HCT116 (cell line): ENCODE results near the gene SLC43A3. TPM values are rescaled to one million over a fixed set of nuclear protein-coding genes. Genes with fewer than 3 reads are reported as not detected.

ENCODE experiments used
- ATAC-seq: fragments of 200-7000 bp; cut with Tn5 transposase; 2 replicates; pipeline ENCODE4 v1.9.1; 2020; ENCODE audit warnings: mild to moderate bottlenecking, moderate library complexity
- BruUV-seq: library from RNA; stranded (reverse); fragments of 400-500 nt; replicated peaks from 2 replicates; lab custom pipeline; 2021; lab: Mats Ljungman, UMichigan
- CTCF ChIA-PET: fragments of 300-600 bp; sonication (Branson Sonifier 250); formaldehyde crosslinking; loops from one replicate; lab custom pipeline; 2021; ENCODE audit warnings: antibody characterized with exemption; lab: Charles Lee
- POLR2A ChIA-PET: fragments of 300-600, 350-600 bp; sonication (Branson Sonifier 250); formaldehyde crosslinking; loops from one replicate; lab custom pipeline; 2021; ENCODE audit warnings: antibody characterized with exemption; lab: Charles Lee
- RAD21 ChIA-PET, 2 experiments: fragments of 300-600 bp; sonication (Branson Sonifier 250); formaldehyde crosslinking; loops; one replicate each; lab custom pipeline; 2023; ENCODE audit warnings: low total read pairs in 2 of 2; ENCODE audit not compliant: uncharacterized antibody in 2 of 2, unreplicated experiment in 2 of 2, low non-redundant PET in 1 of 2; lab: Charles Lee
- DNase-seq: peaks from one replicate; pipeline ENCODE4 v3.0.0-alpha.2; 2010; ENCODE audit warnings: low read depth, low spot score
- H2AFZ ChIP-seq: fragments of 200-600 bp; shearing (Covaris generic), sonication (generic); 2 replicates; pipeline ENCODE4 v1.6.1; 2017; ENCODE audit warnings: low read depth, mixed run types, mixed read lengths, antibody characterized with exemption, low read length; ENCODE audit not compliant: poor library complexity, severe bottlenecking
- H3K27ac ChIP-seq: 2 replicates; pipeline ENCODE4 v1.5.1; 2012; ENCODE audit warnings: low read depth, low read length
- H3K27me3 ChIP-seq: fragments of 200-600 bp; sonication (generic); 2 replicates; pipeline ENCODE4 v1.6.1; 2016; ENCODE audit warnings: mixed run types, low read length, mixed read lengths; ENCODE audit not compliant: insufficient read depth
- H3K36me3 ChIP-seq, 2 experiments: fragments of 200-500 bp in 1 of 2; fragments of 200-600 bp in 1 of 2; sonication (Bioruptor generic) in 1 of 2; sonication (generic) in 1 of 2; 2 replicates each; pipeline versions ENCODE4 v1.5.1 to v1.6.1; 2014 to 2016; ENCODE audit warnings: low read length in 2 of 2, inconsistent platforms in 1 of 2, mixed read lengths in 1 of 2, mixed run types in 1 of 2; ENCODE audit not compliant: insufficient read depth in 2 of 2, control insufficient read depth in 1 of 2
- H3K4me1 ChIP-seq, 2 experiments: fragments of 200-600 bp in 1 of 2; sonication (generic) in 1 of 2; 2 replicates each; pipeline versions ENCODE4 v1.5.1 to v1.6.1; 2012 to 2017; ENCODE audit warnings: low read length in 2 of 2, inconsistent platforms in 1 of 2, mild to moderate bottlenecking in 1 of 2, mixed read lengths in 1 of 2, mixed run types in 1 of 2, moderate library complexity in 1 of 2; ENCODE audit not compliant: insufficient read depth in 2 of 2, control insufficient read depth in 1 of 2
- H3K4me2 ChIP-seq: fragments of 200-600 bp; sonication (generic); 2 replicates; pipeline ENCODE4 v1.6.1; 2017; ENCODE audit warnings: mixed run types, low read length, mixed read lengths
- H3K4me3 ChIP-seq, 2 experiments: fragments of 200-600 bp in 1 of 2; sonication (generic) in 1 of 2; replicated peaks in 1 of 2; 2 replicates each; pipeline ENCODE4 v1.5.1; 2011 to 2016; ENCODE audit warnings: low read length in 2 of 2, control low read depth in 1 of 2, low read depth in 1 of 2, mild to moderate bottlenecking in 1 of 2, mixed read lengths in 1 of 2, mixed run types in 1 of 2
- H3K79me2 ChIP-seq: fragments of 200-600 bp; sonication (generic); 2 replicates; pipeline ENCODE4 v1.6.1; 2017; ENCODE audit warnings: mild to moderate bottlenecking, mixed run types, low read length, moderate library complexity, mixed read lengths; ENCODE audit not compliant: insufficient read depth
- H3K9ac ChIP-seq: fragments of 200-600 bp; sonication (generic); 2 replicates; pipeline ENCODE4 v1.6.1; 2016; ENCODE audit warnings: low read length, mixed read lengths
- H3K9me2 ChIP-seq: fragments of 200-600 bp; sonication (generic), shearing (Covaris generic); 2 replicates; pipeline ENCODE4 v1.6.1; 2017; ENCODE audit warnings: mixed run types, mild to moderate bottlenecking, moderate library complexity; ENCODE audit not compliant: insufficient read depth
- H3K9me3 ChIP-seq, 2 experiments: fragments of 200-500 bp in 1 of 2; fragments of 200-600 bp in 1 of 2; sonication (Bioruptor generic) in 1 of 2; sonication (generic) in 1 of 2; 2 replicates each; pipeline ENCODE4 v1.6.1; 2014 to 2017; ENCODE audit warnings: low read length in 2 of 2, mixed read lengths in 2 of 2, inconsistent platforms in 1 of 2, low read depth in 1 of 2, mild to moderate bottlenecking in 1 of 2, mixed run types in 1 of 2, moderate library complexity in 1 of 2; ENCODE audit not compliant: control insufficient read depth in 1 of 2, insufficient read depth in 1 of 2
- H4K20me1 ChIP-seq: fragments of 200-600 bp; sonication (generic), shearing (Covaris generic); 2 replicates; pipeline ENCODE4 v1.6.1; 2017; ENCODE audit warnings: mixed run types, mild to moderate bottlenecking, moderate library complexity; ENCODE audit not compliant: insufficient read depth
- CBX3 ChIP-seq: IDR thresholded peaks from 2 replicates; pipeline ENCODE4 v1.6.1; 2012; ENCODE audit warnings: low read depth
- ELF1 ChIP-seq: IDR thresholded peaks from 2 replicates; pipeline ENCODE4 v1.6.1; 2012; ENCODE audit warnings: low read depth, borderline replicate concordance
- EZH2 ChIP-seq: fragments of 200-600 bp; sonication (generic); IDR thresholded peaks from 2 replicates; pipeline ENCODE4 v1.6.1; 2017; ENCODE audit warnings: antibody characterized with exemption, mixed run types
- FOSL1 ChIP-seq: IDR thresholded peaks from 2 replicates; pipeline ENCODE4 v1.6.1; 2012; ENCODE audit warnings: low read depth
- JUND ChIP-seq: IDR thresholded peaks from 2 replicates; pipeline ENCODE4 v1.6.1; 2012
- POLR2A ChIP-seq: IDR thresholded peaks from 2 replicates; pipeline ENCODE4 v1.7.0; 2011; ENCODE audit warnings: borderline replicate concordance; ENCODE audit not compliant: insufficient read depth, insufficient read length; ENCODE audit errors: extremely low read depth
- POLR2AphosphoS5 ChIP-seq: IDR thresholded peaks from 2 replicates; pipeline ENCODE4 v1.6.1; 2011; ENCODE audit warnings: mild to moderate bottlenecking, low read depth, low read length, moderate library complexity
- RAD21 ChIP-seq: IDR thresholded peaks from 2 replicates; pipeline ENCODE4 v1.6.1; 2012; ENCODE audit warnings: low read depth, mild to moderate bottlenecking
- SP1 ChIP-seq: IDR thresholded peaks from 2 replicates; pipeline ENCODE4 v1.6.1; 2012; ENCODE audit warnings: low read depth
- SRF ChIP-seq: IDR thresholded peaks from 2 replicates; pipeline ENCODE4 v1.6.1; 2012; ENCODE audit warnings: low read depth
- TCF7L2 ChIP-seq: IDR thresholded peaks from 2 replicates; pipeline ENCODE4 v1.7.0; 2011; ENCODE audit warnings: borderline replicate concordance, inconsistent platforms; ENCODE audit not compliant: insufficient read depth, insufficient read length; ENCODE audit errors: extremely low read depth
- ZFX ChIP-seq: fragments of 450-650 bp; IDR thresholded peaks from 2 replicates; pipeline ENCODE4 v1.6.1; 2017
- intact Hi-C: fragments of 100-400 bp; cut with micrococcal nuclease; formaldehyde crosslinking; loops from 2 replicates; pipeline ENCODE4 v1.10.0; 2022
- total RNA-seq: library from RNA; stranded (reverse); gene quantifications from one replicate; pipeline ENCODE4 v1.2.1, GENCODE V29; 2021; ENCODE audit not compliant: unreplicated experiment
- TF ChIP-seq, protein P1 (sequence below): IDR thresholded peaks from 2 replicates; pipeline ENCODE4 v1.6.1; 2011; ENCODE audit warnings: mild to moderate bottlenecking, low read length, moderate library complexity; ENCODE audit not compliant: insufficient replicate concordance; ENCODE audit errors: extremely low read depth
- TF ChIP-seq, protein P2 (sequence below): IDR thresholded peaks from 2 replicates; pipeline ENCODE4 v1.6.1; 2012
- TF ChIP-seq, protein P3 (sequence below): IDR thresholded peaks from 2 replicates; pipeline ENCODE4 v1.6.1; 2012
- TF ChIP-seq, protein P4 (sequence below): IDR thresholded peaks from 2 replicates; pipeline ENCODE4 v1.6.1; 2012; ENCODE audit warnings: low read depth

Gene SLC43A3
- total RNA-seq, 1 experiment from 2014 or later: 36.9 TPM

DNA sequence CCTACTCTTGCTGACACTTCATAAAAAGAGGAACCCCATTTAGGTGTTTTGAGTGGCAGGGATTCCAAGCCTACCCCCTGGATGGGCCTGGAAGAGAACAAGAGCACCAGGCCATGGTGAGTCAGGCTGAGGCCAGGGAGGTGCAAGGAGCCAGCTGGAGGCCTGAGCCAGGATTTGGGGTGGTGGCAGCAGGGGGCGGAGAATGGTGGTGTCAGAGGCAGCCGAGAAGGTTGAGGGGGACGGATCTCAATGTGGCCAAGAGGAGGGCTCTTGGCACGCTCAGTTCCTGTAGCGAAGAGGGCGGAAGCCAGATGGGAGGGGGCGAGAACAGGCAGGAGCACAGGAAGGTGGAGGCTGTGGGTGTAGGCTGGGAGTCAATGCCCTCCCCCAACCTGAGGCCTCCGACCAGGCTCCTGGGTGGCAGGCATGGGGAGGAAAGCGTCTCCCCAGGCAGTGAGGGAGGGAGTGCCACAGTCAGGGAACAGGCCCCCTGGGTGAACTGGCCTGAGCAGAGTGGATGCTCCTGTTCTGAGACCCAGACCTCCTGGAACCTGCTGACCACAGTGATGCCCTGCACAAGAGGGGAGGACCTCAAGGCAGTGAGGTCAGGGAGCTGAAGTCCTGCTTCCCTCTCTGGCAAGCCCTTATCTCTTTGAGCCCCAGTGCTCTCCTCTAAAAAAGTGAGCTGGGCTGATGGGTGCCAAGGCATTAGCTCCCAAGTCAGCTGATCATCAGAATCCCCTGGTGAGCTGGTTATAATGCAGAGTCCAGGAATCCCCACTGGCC lies 47.3 kb upstream of the SLC43A3 start:
- BruUV-seq: no TSS peak
- POLR2A ChIA-PET: no interaction called here
- Histone ChIP-seq H3K36me3 (peaks cover 0 to 5% of the 10 kb centered on the region in 2 experiments; a peak in 2 of 4 replicates), H4K20me1 (no peaks in the 10 kb centered on the region), H3K4me2 (no peak overlapping the region), H3K79me2 (no peaks in the 10 kb centered on the region), H3K4me1 (no peaks in the 10 kb centered on the region), H3K4me3 (no peak overlapping the region), H3K9me2 (no peaks in the 10 kb centered on the region), H3K27me3 (no peaks in the 10 kb centered on the region), H3K9ac (no peak overlapping the region), H3K9me3 (no peaks in the 10 kb centered on the region), H3K27ac (no peak overlapping the region), H2AFZ (no peak overlapping the region)
- CTCF ChIA-PET: interaction anchor here (0.7 to 1.0 kb wide), 3 partner anchors 18 to 19 kb away, joined by 3 to 4 read pairs (median 3); no protein-coding TSS in a partner anchor
- ATAC-seq (no peak), DNase-seq (no peak)
- intact Hi-C loops: no loop called here
- RAD21 ChIA-PET: no interaction called here
- TF ChIP-seq, protein P1, sequence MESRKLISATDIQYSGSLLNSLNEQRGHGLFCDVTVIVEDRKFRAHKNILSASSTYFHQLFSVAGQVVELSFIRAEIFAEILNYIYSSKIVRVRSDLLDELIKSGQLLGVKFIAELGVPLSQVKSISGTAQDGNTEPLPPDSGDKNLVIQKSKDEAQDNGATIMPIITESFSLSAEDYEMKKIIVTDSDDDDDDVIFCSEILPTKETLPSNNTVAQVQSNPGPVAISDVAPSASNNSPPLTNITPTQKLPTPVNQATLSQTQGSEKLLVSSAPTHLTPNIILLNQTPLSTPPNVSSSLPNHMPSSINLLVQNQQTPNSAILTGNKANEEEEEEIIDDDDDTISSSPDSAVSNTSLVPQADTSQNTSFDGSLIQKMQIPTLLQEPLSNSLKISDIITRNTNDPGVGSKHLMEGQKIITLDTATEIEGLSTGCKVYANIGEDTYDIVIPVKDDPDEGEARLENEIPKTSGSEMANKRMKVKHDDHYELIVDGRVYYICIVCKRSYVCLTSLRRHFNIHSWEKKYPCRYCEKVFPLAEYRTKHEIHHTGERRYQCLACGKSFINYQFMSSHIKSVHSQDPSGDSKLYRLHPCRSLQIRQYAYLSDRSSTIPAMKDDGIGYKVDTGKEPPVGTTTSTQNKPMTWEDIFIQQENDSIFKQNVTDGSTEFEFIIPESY: no peak
- TF ChIP-seq SRF (no peak), ELF1 (no peak), POLR2AphosphoS5 (no peak), EZH2 (no peak), CBX3 (no peak), RAD21 (no peak), SP1 (no peak), FOSL1 (no peak), POLR2A (no peak), ZFX (no peak), TCF7L2 (no peak), JUND (no peak)
- TF ChIP-seq, protein P2, sequence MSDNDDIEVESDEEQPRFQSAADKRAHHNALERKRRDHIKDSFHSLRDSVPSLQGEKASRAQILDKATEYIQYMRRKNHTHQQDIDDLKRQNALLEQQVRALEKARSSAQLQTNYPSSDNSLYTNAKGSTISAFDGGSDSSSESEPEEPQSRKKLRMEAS: no peak
- TF ChIP-seq, protein P3, sequence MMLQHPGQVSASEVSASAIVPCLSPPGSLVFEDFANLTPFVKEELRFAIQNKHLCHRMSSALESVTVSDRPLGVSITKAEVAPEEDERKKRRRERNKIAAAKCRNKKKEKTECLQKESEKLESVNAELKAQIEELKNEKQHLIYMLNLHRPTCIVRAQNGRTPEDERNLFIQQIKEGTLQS: no peak
- TF ChIP-seq, protein P4, sequence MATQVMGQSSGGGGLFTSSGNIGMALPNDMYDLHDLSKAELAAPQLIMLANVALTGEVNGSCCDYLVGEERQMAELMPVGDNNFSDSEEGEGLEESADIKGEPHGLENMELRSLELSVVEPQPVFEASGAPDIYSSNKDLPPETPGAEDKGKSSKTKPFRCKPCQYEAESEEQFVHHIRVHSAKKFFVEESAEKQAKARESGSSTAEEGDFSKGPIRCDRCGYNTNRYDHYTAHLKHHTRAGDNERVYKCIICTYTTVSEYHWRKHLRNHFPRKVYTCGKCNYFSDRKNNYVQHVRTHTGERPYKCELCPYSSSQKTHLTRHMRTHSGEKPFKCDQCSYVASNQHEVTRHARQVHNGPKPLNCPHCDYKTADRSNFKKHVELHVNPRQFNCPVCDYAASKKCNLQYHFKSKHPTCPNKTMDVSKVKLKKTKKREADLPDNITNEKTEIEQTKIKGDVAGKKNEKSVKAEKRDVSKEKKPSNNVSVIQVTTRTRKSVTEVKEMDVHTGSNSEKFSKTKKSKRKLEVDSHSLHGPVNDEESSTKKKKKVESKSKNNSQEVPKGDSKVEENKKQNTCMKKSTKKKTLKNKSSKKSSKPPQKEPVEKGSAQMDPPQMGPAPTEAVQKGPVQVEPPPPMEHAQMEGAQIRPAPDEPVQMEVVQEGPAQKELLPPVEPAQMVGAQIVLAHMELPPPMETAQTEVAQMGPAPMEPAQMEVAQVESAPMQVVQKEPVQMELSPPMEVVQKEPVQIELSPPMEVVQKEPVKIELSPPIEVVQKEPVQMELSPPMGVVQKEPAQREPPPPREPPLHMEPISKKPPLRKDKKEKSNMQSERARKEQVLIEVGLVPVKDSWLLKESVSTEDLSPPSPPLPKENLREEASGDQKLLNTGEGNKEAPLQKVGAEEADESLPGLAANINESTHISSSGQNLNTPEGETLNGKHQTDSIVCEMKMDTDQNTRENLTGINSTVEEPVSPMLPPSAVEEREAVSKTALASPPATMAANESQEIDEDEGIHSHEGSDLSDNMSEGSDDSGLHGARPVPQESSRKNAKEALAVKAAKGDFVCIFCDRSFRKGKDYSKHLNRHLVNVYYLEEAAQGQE: no peak
